NCI-H1694 (cell line): ENCODE measurements around the gene CA5A.
A peak's percentile ranks its signal among the peaks of the same experiment; 100 is the strongest.
"Not testable (repeated sequence)": the region's sequence is repeated elsewhere in the genome, so short reads cannot be mapped to it uniquely, and the experiment has no call there.

Experiments used
- DNase-seq: peaks from one replicate; lab custom pipeline; 2025; lab: John Stamatoyannopoulos, UW

The CA5A gene

GRCh38 chr16:87865902-87866555 is 70.3 kb downstream of the CA5A start:
- DNase-seq = not testable (repeated sequence)

DNA sequence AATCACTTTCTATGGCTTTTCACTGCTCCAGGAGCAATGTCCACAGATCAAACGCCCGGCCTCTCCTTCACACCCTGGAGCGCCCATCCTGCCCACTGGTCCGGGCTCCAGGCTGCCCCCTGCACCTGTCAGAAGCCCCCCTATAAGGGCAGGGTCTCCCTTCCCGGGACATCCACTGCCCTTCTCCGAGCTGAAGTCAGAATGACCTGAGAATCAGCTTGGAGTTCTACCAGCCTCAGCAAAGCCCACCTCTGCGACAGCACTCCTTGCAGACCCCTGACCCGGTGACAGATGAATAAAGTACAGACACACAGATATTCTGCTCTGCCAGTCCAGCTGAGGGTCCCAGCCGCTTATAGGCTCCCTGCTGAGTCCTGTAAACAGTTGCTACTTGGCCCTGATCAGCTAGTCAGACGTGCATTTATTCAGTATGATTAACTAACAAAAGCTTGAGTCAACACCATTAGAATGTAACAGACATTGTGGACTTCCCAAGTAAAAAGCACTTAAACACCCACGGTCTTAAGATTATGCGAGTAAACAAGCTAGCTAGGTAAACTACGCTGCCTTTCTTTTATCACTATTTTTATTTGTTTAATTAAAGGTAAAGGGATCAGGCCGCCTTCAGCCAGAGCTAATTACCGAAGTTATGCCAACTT is 71.9 kb downstream of the CA5A start:
- DNase-seq = no peak

DNA sequence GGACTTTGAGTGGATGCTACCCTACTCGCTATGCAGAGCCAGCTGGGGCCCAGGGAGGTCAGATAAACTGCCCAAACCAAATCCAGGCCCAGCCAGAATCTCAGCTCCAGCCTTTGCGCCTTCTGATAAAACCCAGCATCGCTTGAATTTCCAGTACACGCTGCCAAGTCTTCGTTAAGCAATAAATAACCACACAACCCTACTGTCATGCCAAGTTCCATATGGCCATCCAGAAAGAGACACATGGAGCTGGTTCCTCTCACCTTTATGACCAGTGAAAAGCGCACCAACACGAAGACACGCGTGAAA is 73.0 kb downstream of the CA5A start:
- not testable (repeated sequence) for DNase-seq

DNA sequence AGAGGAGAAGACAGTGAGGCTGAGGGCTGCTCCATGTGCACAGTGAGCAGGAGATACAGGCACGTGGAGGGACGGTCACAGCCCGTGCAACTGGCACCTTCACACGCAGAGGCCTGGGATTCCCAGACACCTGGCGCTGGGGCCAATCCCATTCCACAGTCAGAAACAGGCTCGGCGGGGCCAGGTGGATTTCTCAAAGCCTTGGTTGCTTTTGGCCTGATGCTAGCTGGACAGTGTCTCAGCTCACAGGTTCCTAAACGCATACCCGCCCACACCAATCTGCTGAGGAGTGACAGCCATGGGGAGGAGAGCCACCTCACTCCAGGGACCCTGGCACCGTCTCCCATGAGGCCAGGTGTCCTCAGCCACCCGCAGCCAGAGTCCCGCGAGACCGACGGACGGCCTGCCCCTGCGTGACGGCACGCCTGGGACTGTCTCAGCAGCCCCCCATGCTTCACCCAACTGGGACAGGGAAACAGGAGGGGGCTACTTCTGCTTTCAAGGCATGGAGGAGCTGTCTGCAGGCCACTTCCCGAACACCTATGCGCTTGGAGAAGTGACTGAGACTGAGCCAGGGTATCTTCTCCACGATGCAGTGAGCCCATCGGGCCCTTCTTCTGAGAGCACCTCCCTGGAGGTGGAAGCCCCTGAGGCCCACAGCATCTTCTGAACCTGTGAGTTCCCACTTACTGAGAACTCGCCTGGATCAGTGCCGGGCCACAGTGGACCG is 73.6 kb downstream of the CA5A start:
- not testable (repeated sequence) for DNase-seq

DNA sequence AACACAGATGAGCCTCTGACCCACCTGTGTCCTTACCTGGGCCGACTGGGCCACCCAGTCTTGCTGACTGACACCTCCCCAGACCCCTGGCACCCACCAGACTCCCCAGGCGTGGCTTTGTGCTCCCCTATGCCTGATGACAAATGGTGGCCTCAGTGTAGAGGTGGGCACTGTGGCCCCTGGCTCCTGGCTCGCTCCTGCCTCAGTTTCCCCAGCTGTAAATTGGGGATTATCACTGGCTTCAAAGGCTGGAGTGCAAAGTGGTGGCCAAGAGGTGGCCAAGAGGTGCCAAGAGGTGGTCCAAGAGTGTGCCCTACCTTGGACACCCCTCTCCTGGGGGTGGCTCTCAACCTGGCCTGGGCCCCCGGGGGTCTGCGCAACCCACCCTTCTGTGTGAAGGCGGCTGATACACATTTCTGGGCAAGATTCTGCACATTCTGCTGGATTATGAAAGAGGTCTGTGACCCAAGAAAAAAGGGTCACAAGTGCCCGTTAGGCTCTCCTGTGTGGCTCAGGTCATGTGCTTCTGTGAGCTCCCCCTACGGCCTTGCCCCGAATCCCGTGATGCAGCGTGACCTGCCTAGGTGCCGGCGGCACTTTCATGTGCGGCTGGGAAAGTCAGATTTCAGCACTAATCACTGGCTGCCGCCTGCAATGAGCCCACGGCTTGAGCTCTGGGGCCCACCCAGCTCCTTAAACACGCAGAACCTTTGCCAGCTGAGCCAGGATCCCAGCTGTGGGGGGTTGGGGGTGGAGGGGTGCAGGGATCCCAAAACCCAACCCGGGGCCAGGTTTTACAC is 74.8 kb downstream of the CA5A start:
- DNase-seq = not testable (repeated sequence)

DNA sequence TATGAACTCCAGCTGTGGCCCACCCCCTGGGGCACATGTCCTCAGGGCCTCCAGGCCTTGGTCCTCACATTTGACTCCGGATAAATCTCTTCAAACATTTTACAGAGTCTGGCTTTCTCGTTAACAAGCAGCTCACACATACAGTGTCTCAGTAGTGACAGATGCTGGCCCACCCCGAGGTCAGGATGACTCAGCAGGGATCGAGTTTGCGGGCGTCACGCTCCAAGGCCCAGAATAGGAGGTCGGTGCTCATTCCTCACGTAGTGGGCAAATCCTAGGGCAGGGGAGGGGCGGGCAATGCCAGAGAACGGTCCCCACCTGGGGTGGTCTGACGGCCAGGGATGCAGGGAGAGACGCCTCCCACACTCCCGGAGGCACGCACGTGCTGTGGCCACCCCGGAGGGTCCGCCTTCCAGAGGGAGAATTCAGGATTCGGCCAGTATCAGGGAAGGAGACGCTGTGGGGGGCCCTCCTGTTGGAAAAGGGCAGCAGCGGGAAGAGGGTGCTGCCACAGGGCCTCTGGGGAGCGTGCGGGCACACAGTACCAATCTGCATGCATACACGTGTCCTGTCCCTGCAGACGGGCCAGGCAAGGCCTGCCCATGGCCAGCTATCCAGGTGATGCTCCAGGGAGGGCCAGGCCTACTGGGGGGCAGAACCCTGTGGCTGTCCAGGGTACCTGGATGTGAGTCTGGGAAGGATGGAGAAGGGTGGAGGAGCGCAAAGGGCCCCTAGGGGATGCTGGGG is 75.6 kb downstream of the CA5A start:
- peak; percentile 13 for DNase-seq

DNA sequence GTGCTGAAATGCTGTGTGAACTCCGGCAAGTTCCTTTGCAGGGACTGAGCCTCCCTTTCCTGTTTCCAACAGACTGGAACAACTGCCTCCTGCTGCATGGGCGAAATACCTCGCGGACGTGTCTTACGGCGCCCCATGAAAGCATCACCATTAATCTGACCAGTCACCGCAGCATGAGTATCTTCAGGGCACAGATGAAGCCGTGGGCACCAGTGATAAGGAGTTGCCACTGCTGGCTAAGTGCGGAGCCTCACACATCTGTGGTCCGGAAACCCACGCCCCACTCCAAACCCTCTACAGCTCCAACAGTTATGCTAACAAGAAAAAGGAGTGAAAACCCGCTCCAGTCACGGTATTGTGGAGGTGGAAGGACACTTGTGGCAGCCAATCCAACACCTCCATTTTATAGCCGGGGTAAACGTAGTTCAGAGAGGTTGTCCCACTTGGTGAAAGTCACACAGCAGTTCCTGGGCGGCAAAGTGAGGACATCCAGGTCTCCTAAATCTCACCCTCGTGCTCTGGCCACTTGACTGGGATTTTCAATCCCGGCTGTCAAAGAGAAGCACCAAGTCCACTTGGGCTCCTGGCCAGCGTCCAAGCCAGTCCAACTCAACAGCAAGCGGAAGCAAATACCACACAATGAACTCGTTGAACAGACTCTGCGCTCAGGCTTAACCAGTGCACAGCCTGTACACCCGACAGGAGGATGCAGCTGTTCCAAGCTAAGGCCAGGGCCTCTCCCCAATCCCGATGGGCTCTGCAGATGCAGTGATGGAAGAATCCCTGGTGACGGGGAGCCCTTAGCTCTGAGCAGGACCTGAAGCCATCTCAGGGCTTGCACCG is 78.0 kb downstream of the CA5A start:
- DNase-seq = not testable (repeated sequence)

DNA sequence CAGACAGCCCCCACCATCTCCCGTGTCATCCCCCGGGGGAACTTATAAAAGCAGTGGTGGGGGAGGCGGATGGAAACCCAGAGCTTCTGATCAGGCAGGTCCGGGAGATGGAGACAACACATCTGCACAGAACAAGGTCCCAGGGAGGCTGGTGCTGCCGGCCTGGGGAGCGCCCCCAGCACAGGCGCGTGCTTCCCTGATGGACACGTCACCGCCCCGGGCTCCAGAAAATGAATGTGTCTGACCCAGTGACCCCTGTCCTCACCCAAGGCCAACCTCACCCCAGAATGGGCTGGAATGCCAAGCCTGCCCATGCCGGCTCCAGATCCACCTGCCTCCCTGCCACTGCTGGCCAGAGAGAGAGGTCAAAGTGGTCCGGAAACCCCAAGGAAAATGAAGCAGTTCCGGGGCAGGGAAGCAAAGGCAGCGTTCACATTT is 79.5 kb downstream of the CA5A start:
- no peak for DNase-seq

DNA sequence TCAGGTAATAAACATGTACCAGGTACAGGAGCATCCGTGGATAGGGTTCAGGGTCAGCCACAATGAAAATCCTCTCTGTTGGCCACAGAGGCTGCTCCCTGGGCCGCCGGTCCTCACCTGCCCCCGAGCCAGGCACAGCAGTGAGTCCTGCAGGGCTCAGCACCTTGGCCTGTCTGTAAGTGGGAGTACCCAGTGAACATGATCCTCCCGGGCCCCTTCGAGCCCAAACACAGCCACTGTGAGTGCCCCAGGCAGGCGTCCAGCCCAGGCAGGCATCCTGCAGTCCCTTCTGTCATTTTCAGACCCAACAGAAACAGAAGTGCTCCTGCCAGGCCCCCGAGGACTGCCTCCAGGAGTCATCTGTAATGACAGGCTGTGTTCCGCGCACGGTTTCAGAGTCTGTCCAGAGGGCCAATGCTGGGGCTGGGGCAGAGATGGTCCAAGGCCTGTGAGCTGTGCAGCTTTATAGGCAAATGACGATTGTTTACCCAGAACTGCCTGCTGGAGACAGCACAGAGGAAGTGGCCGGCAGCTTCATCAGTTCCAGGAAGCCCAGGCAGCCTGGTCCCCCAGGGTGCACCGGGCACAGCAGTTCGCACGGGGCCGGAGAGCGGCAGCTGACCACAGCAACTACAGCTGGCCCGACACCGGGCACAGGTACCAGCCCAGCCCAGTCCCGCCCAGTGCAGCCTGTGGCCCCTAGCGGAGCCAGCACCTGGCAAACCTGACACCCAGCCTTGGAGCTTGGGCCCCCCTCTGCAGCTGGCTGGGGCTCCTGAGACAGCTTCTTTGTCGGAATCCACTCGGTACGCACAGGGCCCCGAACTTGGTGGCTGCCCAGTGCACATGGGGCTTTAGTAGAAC is 80.2 kb downstream of the CA5A start:
- no peak for DNase-seq

DNA sequence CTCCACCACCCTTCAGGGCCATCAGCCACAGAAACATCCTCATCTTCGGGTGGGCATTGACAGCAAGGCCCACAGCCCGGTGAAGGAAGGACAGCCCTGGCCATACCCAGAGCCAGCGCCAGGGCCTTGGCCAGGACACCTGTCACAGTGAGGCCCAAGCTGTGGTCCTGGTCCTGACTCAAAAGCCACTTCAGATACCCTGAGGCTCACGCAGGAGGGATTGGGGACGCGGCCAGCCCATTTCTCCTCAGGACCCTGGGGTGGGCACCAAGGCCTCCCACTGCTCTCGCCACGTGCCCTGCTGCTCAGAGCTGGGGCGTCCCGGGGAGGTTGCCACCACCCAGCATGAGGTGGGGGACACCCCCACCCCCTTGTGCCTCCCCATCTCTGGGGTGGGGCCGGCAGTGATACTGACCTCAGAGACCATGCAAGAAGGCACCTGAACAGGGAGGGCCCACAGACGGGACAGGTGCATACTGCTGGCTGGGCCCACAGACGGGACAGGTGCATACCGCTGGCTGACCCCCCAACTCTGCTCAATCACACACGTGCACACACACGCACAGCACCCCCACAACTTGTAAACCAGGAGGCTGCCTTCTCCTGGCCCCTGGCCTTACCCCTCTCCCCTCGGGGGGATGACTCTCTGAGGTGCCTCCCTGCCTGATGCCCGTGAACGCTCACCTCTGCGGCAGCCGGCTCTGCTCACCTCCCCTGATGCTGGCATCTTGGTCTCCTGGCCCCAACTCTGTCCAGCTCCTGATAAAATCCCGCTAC is 81.2 kb downstream of the CA5A start:
- no peak for DNase-seq

GRCh38 chr16:87854053-87854906 is 82.0 kb downstream of the CA5A start:
- DNase-seq = no peak

GRCh38 chr16:87853411-87854052 is 82.8 kb downstream of the CA5A start:
- peak; percentile 53 for DNase-seq

- DNase-seq = no peak
Observed at GRCh38 chr16:87851601-87852000, 84.7 kb downstream of the CA5A start.

- no peak for DNase-seq
Observed at GRCh38 chr16:87851141-87851587, 85.2 kb downstream of the CA5A start.

- peak; percentile 47 for DNase-seq
Observed at GRCh38 chr16:87850009-87851006, 86.0 kb downstream of the CA5A start.

- DNase-seq = no peak
Observed at GRCh38 chr16:87849419-87850008, 86.8 kb downstream of the CA5A start.
